ENCODE data around the gene NEU2. TPM values are rescaled to one million over a fixed set of nuclear protein-coding genes. Genes with fewer than 3 reads are reported as not detected.

NEU2 gene
- total RNA-seq, result not detected
- total RNA-seq (2013), result not detected

DNA sequence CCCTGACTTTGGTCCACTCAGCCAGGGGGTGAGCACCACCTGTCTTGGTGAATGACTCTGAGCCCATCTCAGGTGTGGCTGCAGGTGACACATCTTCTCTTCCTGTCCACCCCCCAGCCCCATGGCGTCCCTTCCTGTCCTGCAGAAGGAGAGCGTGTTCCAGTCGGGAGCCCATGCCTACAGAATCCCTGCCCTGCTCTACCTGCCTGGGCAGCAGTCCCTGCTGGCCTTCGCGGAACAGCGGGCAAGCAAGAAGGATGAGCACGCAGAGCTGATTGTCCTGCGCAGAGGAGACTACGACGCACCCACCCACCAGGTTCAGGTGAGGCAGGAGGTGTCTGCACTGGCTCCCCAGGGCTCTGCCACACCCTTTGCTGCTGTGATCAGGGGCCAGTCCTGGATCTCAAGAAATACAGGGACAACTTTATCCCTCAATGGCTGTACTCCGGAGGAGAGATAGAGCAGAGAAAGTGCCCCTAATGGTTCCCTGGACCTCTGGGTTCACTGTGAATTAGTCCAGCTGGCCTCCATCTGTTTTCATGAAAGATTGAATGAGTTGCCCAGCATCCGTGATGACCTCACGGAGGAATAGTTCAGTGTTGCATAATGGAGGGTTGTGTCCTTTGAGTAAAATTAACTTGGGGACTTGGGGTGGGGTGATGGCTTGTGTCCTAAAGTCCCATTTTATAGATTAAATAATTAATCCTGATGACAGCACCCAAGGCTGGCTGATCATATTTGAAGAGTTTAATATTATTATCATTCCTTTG, at the start of gene NEU2:
TSS of gene NEU2 (plus strand) at position 122 of the 770 bp plus-strand sequence. CDS start at position 122, 0 bp downstream.
- Mint-ChIP-seq H3K4me1 (peaks cover 0 to 4% of the 10 kb centered on the region in 2 donors), H3K9me3 (no peaks in the 10 kb centered on the region), H3K27me3 (ENCODE audit: low read depth in 2 of 2) (no peaks in the 10 kb centered on the region), H3K4me3 (no peak within 1 kb of the TSS), H3K27ac (no peak within 1 kb of the TSS), H3K36me3 (no peaks in the 10 kb centered on the region)
- TF ChIP-seq, protein P1, sequence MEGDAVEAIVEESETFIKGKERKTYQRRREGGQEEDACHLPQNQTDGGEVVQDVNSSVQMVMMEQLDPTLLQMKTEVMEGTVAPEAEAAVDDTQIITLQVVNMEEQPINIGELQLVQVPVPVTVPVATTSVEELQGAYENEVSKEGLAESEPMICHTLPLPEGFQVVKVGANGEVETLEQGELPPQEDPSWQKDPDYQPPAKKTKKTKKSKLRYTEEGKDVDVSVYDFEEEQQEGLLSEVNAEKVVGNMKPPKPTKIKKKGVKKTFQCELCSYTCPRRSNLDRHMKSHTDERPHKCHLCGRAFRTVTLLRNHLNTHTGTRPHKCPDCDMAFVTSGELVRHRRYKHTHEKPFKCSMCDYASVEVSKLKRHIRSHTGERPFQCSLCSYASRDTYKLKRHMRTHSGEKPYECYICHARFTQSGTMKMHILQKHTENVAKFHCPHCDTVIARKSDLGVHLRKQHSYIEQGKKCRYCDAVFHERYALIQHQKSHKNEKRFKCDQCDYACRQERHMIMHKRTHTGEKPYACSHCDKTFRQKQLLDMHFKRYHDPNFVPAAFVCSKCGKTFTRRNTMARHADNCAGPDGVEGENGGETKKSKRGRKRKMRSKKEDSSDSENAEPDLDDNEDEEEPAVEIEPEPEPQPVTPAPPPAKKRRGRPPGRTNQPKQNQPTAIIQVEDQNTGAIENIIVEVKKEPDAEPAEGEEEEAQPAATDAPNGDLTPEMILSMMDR (IDR thresholded peaks at IDR 0.05), result no peak
- DNase-seq, result no peak
- Histone ChIP-seq H3K4me1 (ENCODE audit: control insufficient read depth, insufficient read depth, low read length) (no peaks in the 10 kb centered on the region), H3K4me3 (ENCODE audit: low read length) (no peak within 1 kb of the TSS), H3K27me3 (ENCODE audit: control insufficient read depth, insufficient read depth, low read length) (no peaks in the 10 kb centered on the region), H3K27ac (ENCODE audit: low read length) (no peak within 1 kb of the TSS), H3K36me3 (ENCODE audit: control insufficient read depth, insufficient read depth, low read length) (no peaks in the 10 kb centered on the region), H3K9me3 (ENCODE audit: control insufficient read depth, insufficient read depth, low read length) (no peaks in the 10 kb centered on the region)
- intact Hi-C loops (cut with micrococcal nuclease), result no loop called here
- 96% methylated on average over 13 of the region's 13 CpGs for WGBS (ENCODE audit: insufficient coverage)
- ATAC-seq, result no peak

DNA sequence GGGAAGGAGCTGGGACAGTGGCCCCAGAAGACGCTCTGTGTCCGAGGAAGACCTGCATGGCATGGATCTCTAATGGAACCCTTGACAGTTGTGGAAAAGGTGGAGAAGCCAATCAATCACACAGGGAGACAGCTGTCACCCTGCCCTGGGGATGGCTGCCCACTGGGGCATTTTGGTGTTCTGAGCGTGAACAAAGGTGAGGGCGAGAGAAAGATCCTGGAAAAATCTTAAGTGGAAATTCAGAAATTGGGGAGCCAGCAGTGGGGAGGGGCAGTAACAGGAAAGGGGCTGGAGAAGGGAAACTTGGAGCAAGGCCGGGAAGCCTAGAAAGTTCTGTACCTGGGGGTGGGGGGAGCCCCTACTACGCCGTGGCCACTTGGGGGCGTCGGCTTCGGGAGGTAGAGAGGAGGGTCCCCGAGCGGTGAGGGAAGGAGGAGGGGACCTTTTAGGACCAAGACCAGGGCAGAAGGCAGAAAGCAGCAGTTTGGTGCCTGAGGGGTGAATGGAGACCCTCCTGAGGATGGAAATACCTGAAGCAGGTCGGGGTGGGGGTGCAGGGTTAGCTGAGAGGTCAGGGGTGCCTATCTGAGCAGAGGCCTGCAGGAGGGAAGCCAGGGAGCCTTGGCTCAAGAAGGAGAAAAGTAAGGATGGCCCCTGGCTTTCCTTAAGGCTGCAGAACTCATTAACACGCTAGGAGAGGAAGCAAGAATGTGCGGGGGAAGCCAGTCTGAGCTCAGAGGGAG, 49.4 kb upstream of the NEU2 start:
- Mint-ChIP-seq H3K27me3 (ENCODE audit: low read depth in 2 of 2) (peaks cover 0 to 20% of the 10 kb centered on the region in 2 donors), H3K4me1 (no peaks in the 10 kb centered on the region), H3K9me3 (peaks cover 2 to 4% of the 10 kb centered on the region in 2 donors), H3K36me3 (no peaks in the 10 kb centered on the region), H3K4me3 (no peak overlapping the region), H3K27ac (no peak overlapping the region)
- WGBS (ENCODE audit: insufficient coverage), result 66% methylated on average over 15 of the region's 15 CpGs
- TF ChIP-seq, protein P1 (IDR thresholded peaks at IDR 0.05), result no peak
- Histone ChIP-seq H3K4me1 (ENCODE audit: control insufficient read depth, insufficient read depth, low read length) (no peaks in the 10 kb centered on the region), H3K4me3 (ENCODE audit: low read length) (no peak overlapping the region), H3K36me3 (ENCODE audit: control insufficient read depth, insufficient read depth, low read length) (no peaks in the 10 kb centered on the region), H3K27ac (ENCODE audit: low read length) (no peak overlapping the region), H3K9me3 (ENCODE audit: control insufficient read depth, insufficient read depth, low read length) (no peaks in the 10 kb centered on the region), H3K27me3 (ENCODE audit: control insufficient read depth, insufficient read depth, low read length) (no peaks in the 10 kb centered on the region)
- DNase-seq, result no peak
- intact Hi-C loops (cut with micrococcal nuclease), result no loop called here
- ATAC-seq, result no peak

DNA sequence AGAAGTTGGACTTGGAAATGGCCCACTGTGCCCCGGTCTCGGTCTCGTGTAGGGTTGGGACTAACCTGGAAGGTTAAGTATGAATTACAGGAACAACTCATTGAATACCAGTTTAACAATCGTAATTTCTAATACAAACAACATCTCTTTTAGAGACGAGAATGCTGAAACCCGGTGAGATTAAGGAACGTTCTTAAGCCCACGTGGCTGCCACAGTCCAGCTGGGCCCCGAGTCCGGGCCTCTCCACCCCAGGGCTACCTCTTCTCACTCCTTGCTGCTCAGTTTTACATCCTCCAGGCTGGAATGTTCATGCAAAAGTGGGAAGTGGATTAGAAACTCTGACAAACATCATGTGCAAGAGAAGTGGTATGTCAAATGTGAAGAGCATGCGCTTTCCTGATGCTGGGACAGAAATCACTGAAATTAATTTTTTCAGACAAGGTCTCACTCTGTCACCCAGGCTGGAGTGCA, 48.8 kb upstream of the NEU2 start:
- no peaks in the 10 kb centered on the region for H3K36me3 ChIP-seq (ENCODE audit: control insufficient read depth, insufficient read depth, low read length)
- no peaks in the 10 kb centered on the region for H3K27me3 ChIP-seq (ENCODE audit: control insufficient read depth, insufficient read depth, low read length)
- Mint-ChIP-seq H3K27me3 (ENCODE audit: low read depth in 2 of 2) (peaks cover 0 to 22% of the 10 kb centered on the region in 2 donors), H3K27ac (no peak overlapping the region), H3K4me1 (no peaks in the 10 kb centered on the region), H3K9me3 (peaks cover 2 to 4% of the 10 kb centered on the region in 2 donors), H3K36me3 (no peaks in the 10 kb centered on the region), H3K4me3 (no peak overlapping the region)
- H3K27ac ChIP-seq (ENCODE audit: low read length), result no peak overlapping the region
- DNase-seq, result no peak
- TF ChIP-seq, protein P1 (IDR thresholded peaks at IDR 0.05), result no peak
- H3K4me3 ChIP-seq (ENCODE audit: low read length), result no peak overlapping the region
- H3K4me1 ChIP-seq (ENCODE audit: control insufficient read depth, insufficient read depth, low read length), result no peaks in the 10 kb centered on the region
- intact Hi-C loops (cut with micrococcal nuclease), result no loop called here
- no peak for ATAC-seq
- no peaks in the 10 kb centered on the region for H3K9me3 ChIP-seq (ENCODE audit: control insufficient read depth, insufficient read depth, low read length)
- WGBS (ENCODE audit: insufficient coverage), result 85% methylated on average over 11 of the region's 11 CpGs
